Parathyroid adenoma (tissue), 2 donors: ENCODE results near the gene TBC1D4.

Source experiments
- H2AFZ ChIP-seq: fragments of 300-600 bp; sonication (generic); one replicate; pipeline ENCODE4 v1.7.0; 2017; ENCODE audit warnings: antibody characterized with exemption, mild to moderate bottlenecking
- H3K27ac ChIP-seq: fragments of 300-600 bp; sonication (generic); one replicate; pipeline ENCODE4 v1.7.0; 2017
- H3K27me3 ChIP-seq: fragments of 300-600 bp; sonication (generic); one replicate; pipeline ENCODE4 v1.7.0; 2017; ENCODE audit warnings: low read length; ENCODE audit not compliant: control insufficient read depth, insufficient read depth
- H3K36me3 ChIP-seq: fragments of 300-600 bp; sonication (generic); one replicate; pipeline ENCODE4 v1.7.0; 2017; ENCODE audit warnings: low read length; ENCODE audit not compliant: control insufficient read depth, insufficient read depth
- H3K4me1 ChIP-seq: fragments of 300-600 bp; sonication (generic); one replicate; pipeline ENCODE4 v1.7.0; 2017; ENCODE audit warnings: control low read depth
- H3K4me2 ChIP-seq: fragments of 300-600 bp; sonication (generic); one replicate; pipeline ENCODE4 v1.7.0; 2017; ENCODE audit warnings: low read length
- H3K4me3 ChIP-seq: fragments of 300-600 bp; sonication (generic); one replicate; pipeline ENCODE4 v1.7.0; 2017; ENCODE audit warnings: low read depth, low read length
- H3K79me2 ChIP-seq: fragments of 300-600 bp; sonication (generic); one replicate; pipeline ENCODE4 v1.7.0; 2017; ENCODE audit warnings: control low read depth
- H3K9ac ChIP-seq: fragments of 300-600 bp; sonication (generic); one replicate; pipeline ENCODE4 v1.7.0; 2017; ENCODE audit warnings: mild to moderate bottlenecking
- H3K9me3 ChIP-seq: fragments of 300-600 bp; sonication (generic); one replicate; pipeline ENCODE4 v1.7.0; 2017; ENCODE audit warnings: low read length; ENCODE audit not compliant: control insufficient read depth
- TF ChIP-seq, protein P1 (sequence below): fragments of 300-600 bp; sonication (generic); IDR thresholded peaks from one replicate; pipeline ENCODE4 v1.7.0; 2017; ENCODE audit warnings: antibody characterized with exemption, mild to moderate bottlenecking
- donor health status: primary hyperparathyroidism.

The TBC1D4 gene

DNA sequence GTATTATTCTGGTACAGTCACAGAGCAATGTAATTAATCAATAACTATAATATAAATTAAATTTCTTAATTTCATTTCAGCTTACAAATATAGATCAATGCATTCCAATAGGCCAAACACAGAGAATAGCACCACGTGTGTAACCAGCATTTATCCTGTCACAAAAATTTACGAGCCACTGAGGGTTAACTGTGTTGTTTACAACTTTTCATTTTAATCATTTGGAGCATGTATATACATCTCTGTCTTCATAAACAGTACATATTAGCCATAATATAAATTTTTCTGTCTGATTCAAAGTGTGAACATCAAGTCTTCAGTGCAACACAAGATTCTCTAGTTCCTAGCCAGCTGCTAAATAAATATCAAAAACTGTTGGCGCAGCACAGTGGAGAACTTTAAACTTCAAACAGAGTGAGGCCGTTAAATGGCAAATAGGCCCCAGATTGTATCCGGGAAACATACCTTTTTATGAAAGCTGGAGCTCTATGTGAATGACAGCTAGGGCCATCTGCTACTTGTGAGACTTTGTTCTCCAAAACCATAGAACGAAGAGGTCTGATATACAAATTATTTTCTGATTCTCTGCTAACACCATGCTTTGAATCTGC, 105.1 kb downstream of the TBC1D4 start:
- H3K36me3 ChIP-seq = no peaks in the 10 kb centered on the region
- no peaks in the 10 kb centered on the region for H3K79me2 ChIP-seq
- no peak overlapping the region for H3K27ac ChIP-seq
- H3K4me1 ChIP-seq = peaks cover 3% of the 10 kb centered on the region
- H3K4me2 ChIP-seq = no peak overlapping the region
- no peaks in the 10 kb centered on the region for H3K9me3 ChIP-seq
- no peak overlapping the region for H2AFZ ChIP-seq
- no peak overlapping the region for H3K9ac ChIP-seq
- H3K27me3 ChIP-seq = no peaks in the 10 kb centered on the region
- no peak overlapping the region for H3K4me3 ChIP-seq
- TF ChIP-seq, protein P1, sequence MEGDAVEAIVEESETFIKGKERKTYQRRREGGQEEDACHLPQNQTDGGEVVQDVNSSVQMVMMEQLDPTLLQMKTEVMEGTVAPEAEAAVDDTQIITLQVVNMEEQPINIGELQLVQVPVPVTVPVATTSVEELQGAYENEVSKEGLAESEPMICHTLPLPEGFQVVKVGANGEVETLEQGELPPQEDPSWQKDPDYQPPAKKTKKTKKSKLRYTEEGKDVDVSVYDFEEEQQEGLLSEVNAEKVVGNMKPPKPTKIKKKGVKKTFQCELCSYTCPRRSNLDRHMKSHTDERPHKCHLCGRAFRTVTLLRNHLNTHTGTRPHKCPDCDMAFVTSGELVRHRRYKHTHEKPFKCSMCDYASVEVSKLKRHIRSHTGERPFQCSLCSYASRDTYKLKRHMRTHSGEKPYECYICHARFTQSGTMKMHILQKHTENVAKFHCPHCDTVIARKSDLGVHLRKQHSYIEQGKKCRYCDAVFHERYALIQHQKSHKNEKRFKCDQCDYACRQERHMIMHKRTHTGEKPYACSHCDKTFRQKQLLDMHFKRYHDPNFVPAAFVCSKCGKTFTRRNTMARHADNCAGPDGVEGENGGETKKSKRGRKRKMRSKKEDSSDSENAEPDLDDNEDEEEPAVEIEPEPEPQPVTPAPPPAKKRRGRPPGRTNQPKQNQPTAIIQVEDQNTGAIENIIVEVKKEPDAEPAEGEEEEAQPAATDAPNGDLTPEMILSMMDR = no peak

DNA sequence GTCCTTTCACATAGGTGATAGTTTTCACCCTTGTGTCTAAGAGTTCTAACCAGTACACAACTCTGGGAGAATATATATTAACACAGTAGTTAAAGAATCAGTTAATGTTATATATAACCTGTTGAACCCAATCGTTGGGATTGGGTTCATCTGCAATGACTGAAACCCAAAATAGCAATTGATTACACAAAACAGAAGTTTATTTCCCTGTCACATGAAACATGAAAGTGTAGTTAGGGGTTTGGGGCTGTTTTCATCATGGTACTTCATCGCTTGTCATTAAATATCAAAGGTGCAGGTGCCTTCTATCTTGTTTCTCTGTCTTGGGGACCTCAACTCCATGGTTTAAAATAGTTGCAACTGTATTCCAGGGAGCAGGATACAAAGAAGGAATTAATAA, 106.6 kb downstream of the TBC1D4 start:
- Histone ChIP-seq H3K9me3 (no peaks in the 10 kb centered on the region), H3K4me1 (peaks cover 3% of the 10 kb centered on the region), H2AFZ (no peak overlapping the region), H3K27ac (no peak overlapping the region), H3K4me3 (no peak overlapping the region), H3K4me2 (no peak overlapping the region), H3K36me3 (no peaks in the 10 kb centered on the region), H3K9ac (no peak overlapping the region), H3K79me2 (no peaks in the 10 kb centered on the region), H3K27me3 (no peaks in the 10 kb centered on the region)
- TF ChIP-seq, protein P1 = no peak

DNA sequence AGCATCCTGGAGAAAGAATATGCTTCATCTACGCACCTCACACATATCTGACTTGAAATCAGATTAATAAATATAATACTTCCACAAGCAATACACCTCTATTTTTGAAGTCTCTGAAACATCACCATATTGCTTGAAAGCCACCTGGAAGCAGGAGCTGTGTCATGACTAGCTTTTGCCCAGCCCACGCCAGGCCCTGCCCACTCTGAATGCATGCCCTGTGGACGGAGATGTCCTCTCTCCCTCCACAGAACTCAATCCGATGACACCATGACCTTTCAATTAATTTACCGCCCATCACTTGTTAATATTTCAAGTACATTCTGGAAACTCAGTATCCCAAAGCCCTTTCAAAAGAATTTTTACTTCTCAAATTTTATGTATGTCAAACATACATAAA, 108.0 kb downstream of the TBC1D4 start:
- peaks cover 3% of the 10 kb centered on the region for H3K4me1 ChIP-seq
- no peak overlapping the region for H3K4me2 ChIP-seq
- TF ChIP-seq, protein P1 = no peak
- H3K36me3 ChIP-seq = no peaks in the 10 kb centered on the region
- peak overlapping the region; percentile 81 for H3K27ac ChIP-seq
- no peaks in the 10 kb centered on the region for H3K79me2 ChIP-seq
- H3K9ac ChIP-seq = no peak overlapping the region
- H2AFZ ChIP-seq = peak overlapping the region; percentile 78
- H3K9me3 ChIP-seq = no peaks in the 10 kb centered on the region
- no peak overlapping the region for H3K4me3 ChIP-seq
- no peaks in the 10 kb centered on the region for H3K27me3 ChIP-seq

DNA sequence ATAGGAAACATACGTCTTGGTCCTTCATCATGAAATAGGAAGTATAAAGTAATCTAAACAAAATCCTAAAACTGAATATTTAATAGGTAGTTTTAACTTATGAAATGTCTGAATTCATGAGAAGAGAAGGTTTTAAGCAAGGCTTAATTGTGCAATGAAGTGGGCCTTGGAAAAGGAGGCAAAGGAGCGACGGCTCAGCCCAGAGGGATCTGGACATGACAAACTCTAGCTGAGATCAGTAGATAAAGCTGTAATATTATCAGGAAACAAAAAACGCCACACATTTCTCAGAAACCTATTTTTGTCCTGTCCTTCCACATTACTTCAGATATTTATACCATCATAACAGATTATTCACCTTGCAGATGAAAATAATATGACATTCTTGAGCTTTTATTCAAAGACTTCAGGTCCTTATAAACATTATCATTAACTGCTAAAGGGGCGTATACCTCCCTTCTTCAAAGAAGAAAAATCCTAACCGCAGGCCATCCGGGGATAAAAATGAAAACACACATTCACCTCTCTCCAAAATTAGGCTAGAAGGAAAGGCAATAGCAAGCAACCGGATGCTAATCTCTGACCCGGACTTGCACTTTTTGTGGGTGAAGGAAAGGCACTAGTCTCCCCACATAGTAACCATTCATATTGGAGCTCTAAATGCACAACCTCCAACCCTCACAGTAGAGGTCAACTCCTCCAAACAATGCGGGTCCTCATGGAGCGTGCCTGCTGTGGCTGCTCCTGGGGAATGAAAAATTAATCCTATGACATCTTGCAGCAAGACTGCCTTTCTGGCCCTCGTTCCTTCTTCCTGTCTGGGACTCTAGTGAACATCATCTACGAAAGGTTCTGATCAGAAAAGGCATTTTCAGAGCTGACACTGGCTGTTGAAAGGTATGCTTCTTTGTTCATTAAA, 108.8 kb downstream of the TBC1D4 start:
- Histone ChIP-seq H3K9me3 (no peaks in the 10 kb centered on the region), H3K27me3 (no peaks in the 10 kb centered on the region), H3K27ac (peak overlapping the region; percentile 81), H2AFZ (peak overlapping the region; percentile 78), H3K4me2 (peak overlapping the region; percentile 4), H3K9ac (no peak overlapping the region), H3K79me2 (no peaks in the 10 kb centered on the region), H3K4me3 (no peak overlapping the region), H3K4me1 (peaks cover 3% of the 10 kb centered on the region), H3K36me3 (no peaks in the 10 kb centered on the region)
- TF ChIP-seq, protein P1 = no peak
